ENCODE measurements around the gene OR1J2. TPM values are rescaled to one million over a fixed set of nuclear protein-coding genes. Genes with fewer than 3 reads are reported as not detected.
A peak's percentile ranks its signal among the peaks of the same experiment; 100 is the strongest.

The OR1J2 gene, protein sequence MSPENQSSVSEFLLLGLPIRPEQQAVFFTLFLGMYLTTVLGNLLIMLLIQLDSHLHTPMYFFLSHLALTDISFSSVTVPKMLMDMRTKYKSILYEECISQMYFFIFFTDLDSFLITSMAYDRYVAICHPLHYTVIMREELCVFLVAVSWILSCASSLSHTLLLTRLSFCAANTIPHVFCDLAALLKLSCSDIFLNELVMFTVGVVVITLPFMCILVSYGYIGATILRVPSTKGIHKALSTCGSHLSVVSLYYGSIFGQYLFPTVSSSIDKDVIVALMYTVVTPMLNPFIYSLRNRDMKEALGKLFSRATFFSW
- total RNA-seq (2012; rRNA removed) (not detected in 2 replicates), polyA plus RNA-seq (2012; rRNA removed) (not detected in 2 replicates), Bru-seq, nascent RNA (percentile 31 among the genes with signal in this experiment), BruChase-seq, experiment 1, labeled RNA remaining after a 6-hour chase (not detected), BruChase-seq, experiment 2, labeled RNA remaining after a 2-hour chase (percentile 34 among the genes with signal in this experiment)
- not detected in 2 replicates for polyA plus RNA-seq (2012; cell fraction: cytosol; rRNA removed)
- polyA plus RNA-seq (2012; cell fraction: nucleus; rRNA removed; ENCODE audit: low replicate concordance): 0.15 TPM in 1 of 2 replicates, not detected in the other
- long read RNA-seq: 0 reads

DNA sequence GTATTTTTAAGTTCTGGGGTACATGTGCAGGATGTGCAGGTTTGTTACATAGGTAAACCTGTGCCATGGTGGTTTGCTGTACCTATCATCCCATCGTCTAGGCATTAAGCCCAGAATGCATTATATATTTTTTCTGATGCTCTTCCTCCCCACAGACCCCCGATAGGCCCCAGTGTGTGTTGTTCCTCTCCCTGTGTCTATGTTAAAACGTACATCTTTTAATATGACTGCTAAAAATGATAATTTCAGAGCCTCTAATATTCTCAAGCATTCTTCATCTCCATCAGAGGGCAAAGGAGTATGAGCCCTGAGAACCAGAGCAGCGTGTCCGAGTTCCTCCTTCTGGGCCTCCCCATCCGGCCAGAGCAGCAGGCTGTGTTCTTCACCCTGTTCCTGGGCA lies at the start of gene OR1J2:
Gene OR1J2, plus strand, starts transcription at position 301 of the 400 bp plus-strand sequence. Its CDS starts 0 bp downstream, at position 301.
- dilution Hi-C loops (cut with HindIII; ENCODE audit: low sequenced_read_pairs, unreplicated experiment): no loop called here
- Histone ChIP-seq H3K4me3 (ENCODE audit: insufficient read depth, low read depth, low read length) (no peak within 1 kb of the TSS), H3K4ac (ENCODE audit: low read depth, low read length) (no peak within 1 kb of the TSS), H3K4me2 (ENCODE audit: low read depth, low read length) (no peak within 1 kb of the TSS), H4K8ac (ENCODE audit: low read depth in 2 of 2, low read length in 2 of 2) (no peak within 1 kb of the TSS), H3K27ac (ENCODE audit: insufficient read depth, low read length) (no peak within 1 kb of the TSS), H3K9me3 (ENCODE audit: control insufficient read depth, insufficient read depth, low read length) (no peaks in the 10 kb centered on the region), H3K23ac (ENCODE audit: low read depth, low read length) (no peak within 1 kb of the TSS), H3K56ac (ENCODE audit: extremely low read depth, insufficient read depth, low read length) (no peak within 1 kb of the TSS), H2BK5ac (ENCODE audit: low read depth, low read length, poor library complexity, severe bottlenecking) (no peak within 1 kb of the TSS), H2BK120ac (ENCODE audit: low read depth, low read length) (no peak within 1 kb of the TSS), H3K9ac (ENCODE audit: low read depth, low read length) (no peak within 1 kb of the TSS), H4K5ac (ENCODE audit: low read depth, low read length) (no peak within 1 kb of the TSS), H3K79me1 (ENCODE audit: low read depth in 1 of 2, low read length in 2 of 2) (no peaks in the 10 kb centered on the region), H3K18ac (ENCODE audit: low read depth, low read length) (no peak within 1 kb of the TSS), H2BK20ac (ENCODE audit: low read depth, low read length) (no peak within 1 kb of the TSS), H3K9me1 (ENCODE audit: insufficient read depth, low read length) (no peaks in the 10 kb centered on the region), H2AFZ (replicated peaks; ENCODE audit: low read length, poor library complexity) (no peak within 1 kb of the TSS), H2AK9ac (replicated peaks; ENCODE audit: low read depth, low read length, poor library complexity) (no peak within 1 kb of the TSS), H2AK5ac (ENCODE audit: low read depth, low read length) (no peak within 1 kb of the TSS), H4K91ac (ENCODE audit: insufficient read depth, low read depth, low read length) (no peak within 1 kb of the TSS), H4K20me1 (ENCODE audit: insufficient read depth, low read length) (no peaks in the 10 kb centered on the region), H3K14ac (replicated peaks; ENCODE audit: low read depth, low read length) (no peak within 1 kb of the TSS), H2BK15ac (ENCODE audit: low read depth, low read length) (no peak within 1 kb of the TSS), H3K27me3 (ENCODE audit: control insufficient read depth, insufficient read depth, low read length) (peaks cover 16% of the 10 kb centered on the region), H3K36me3 (ENCODE audit: control insufficient read depth, insufficient read depth, low read length) (no peaks in the 10 kb centered on the region), H3K4me1 (ENCODE audit: control insufficient read depth, insufficient read depth, low read length) (no peaks in the 10 kb centered on the region)
- intact Hi-C loops (cut with micrococcal nuclease): no loop called here
- no peak for TF ChIP-seq NFE2L2 (IDR thresholded peaks at IDR 0.05; ENCODE audit: low read depth, low read length)
- TF ChIP-seq, protein P1, sequence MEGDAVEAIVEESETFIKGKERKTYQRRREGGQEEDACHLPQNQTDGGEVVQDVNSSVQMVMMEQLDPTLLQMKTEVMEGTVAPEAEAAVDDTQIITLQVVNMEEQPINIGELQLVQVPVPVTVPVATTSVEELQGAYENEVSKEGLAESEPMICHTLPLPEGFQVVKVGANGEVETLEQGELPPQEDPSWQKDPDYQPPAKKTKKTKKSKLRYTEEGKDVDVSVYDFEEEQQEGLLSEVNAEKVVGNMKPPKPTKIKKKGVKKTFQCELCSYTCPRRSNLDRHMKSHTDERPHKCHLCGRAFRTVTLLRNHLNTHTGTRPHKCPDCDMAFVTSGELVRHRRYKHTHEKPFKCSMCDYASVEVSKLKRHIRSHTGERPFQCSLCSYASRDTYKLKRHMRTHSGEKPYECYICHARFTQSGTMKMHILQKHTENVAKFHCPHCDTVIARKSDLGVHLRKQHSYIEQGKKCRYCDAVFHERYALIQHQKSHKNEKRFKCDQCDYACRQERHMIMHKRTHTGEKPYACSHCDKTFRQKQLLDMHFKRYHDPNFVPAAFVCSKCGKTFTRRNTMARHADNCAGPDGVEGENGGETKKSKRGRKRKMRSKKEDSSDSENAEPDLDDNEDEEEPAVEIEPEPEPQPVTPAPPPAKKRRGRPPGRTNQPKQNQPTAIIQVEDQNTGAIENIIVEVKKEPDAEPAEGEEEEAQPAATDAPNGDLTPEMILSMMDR (conservative IDR thresholded peaks at IDR 0.05; ENCODE audit: low read depth, low read length): no peak
- no peak for TF ChIP-seq RAD21 (IDR thresholded peaks at IDR 0.05; ENCODE audit: low read length)
- no peak for TF ChIP-seq MXI1 (IDR thresholded peaks at IDR 0.05; ENCODE audit: borderline replicate concordance, low read depth, low read length)
- no peak for TF ChIP-seq RCOR1 (IDR thresholded peaks at IDR 0.05; ENCODE audit: insufficient replicate concordance, low read length)
- no peak for TF ChIP-seq POLR2A (IDR thresholded peaks at IDR 0.05; ENCODE audit: low read depth, low read length)
- TF ChIP-seq CEBPB (IDR thresholded peaks at IDR 0.05; ENCODE audit: low read depth, low read length): no peak
- no peak for TF ChIP-seq SMC3 (IDR thresholded peaks at IDR 0.05; ENCODE audit: low read depth, low read length)
- no peak for TF ChIP-seq MAFK (IDR thresholded peaks at IDR 0.05; ENCODE audit: low read depth, low read length)
- no peak for TF ChIP-seq FOS (IDR thresholded peaks at IDR 0.05; ENCODE audit: low read depth, low read length)
- TF ChIP-seq MAZ (IDR thresholded peaks at IDR 0.05; ENCODE audit: borderline replicate concordance, low read depth, low read length): no peak
- TF ChIP-seq, protein P2, sequence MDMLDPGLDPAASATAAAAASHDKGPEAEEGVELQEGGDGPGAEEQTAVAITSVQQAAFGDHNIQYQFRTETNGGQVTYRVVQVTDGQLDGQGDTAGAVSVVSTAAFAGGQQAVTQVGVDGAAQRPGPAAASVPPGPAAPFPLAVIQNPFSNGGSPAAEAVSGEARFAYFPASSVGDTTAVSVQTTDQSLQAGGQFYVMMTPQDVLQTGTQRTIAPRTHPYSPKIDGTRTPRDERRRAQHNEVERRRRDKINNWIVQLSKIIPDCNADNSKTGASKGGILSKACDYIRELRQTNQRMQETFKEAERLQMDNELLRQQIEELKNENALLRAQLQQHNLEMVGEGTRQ (IDR thresholded peaks at IDR 0.05; ENCODE audit: low read depth, low read length): no peak
- TF ChIP-seq RFX5 (IDR thresholded peaks at IDR 0.05; ENCODE audit: low read depth, low read length): no peak
- no peak for DNase-seq
- 64% methylated on average over 2 of the region's 6 CpGs; no CpG with 5 or more reads in 1 of the 2 experiments for WGBS, 2 experiments (ENCODE audit: extremely low coverage in 2 of 2, insufficient read length in 1 of 2)
- no TSS peak for BruUV-seq (replicated peaks)
- ChIA-PET CTCF (interaction anchor here (0.5 to 1.5 kb wide), 3 partner anchors 12 to 72 kb away, joined by 3 to 7 read pairs (median 4); no protein-coding TSS in a partner anchor), POLR2A (ENCODE audit: unreplicated experiment) (no interaction called here)
- no peak for ATAC-seq (ENCODE audit: low read depth)
- in situ Hi-C loops (cut with MboI; ENCODE audit: low sequenced_read_pairs): no loop called here

All from IMR-90 (cell line).